Measurements from ENCODE around the gene TBX18.
A peak's percentile ranks its signal among the peaks of the same experiment; 100 is the strongest.

The TBX18 gene

GRCh38 chr6:84739866-84740208, 24.6 kb downstream of the TBX18 start:
- Histone ChIP-seq H3K4ac (ENCODE audit: low read depth, low read length) (no peak overlapping the region), H3K4me1 (ENCODE audit: control insufficient read depth, low read depth, low read length) (no peaks in the 10 kb centered on the region), H2BK5ac (ENCODE audit: low read length) (no peak overlapping the region), H4K5ac (ENCODE audit: low read length) (no peak overlapping the region), H3K79me1 (ENCODE audit: low read length) (no peaks in the 10 kb centered on the region), H3K18ac (ENCODE audit: low read length) (no peak overlapping the region), H3K56ac (ENCODE audit: low read length) (no peak overlapping the region), H3K79me2 (ENCODE audit: control insufficient read depth, insufficient read depth, low read length) (no peaks in the 10 kb centered on the region), H3K9ac (ENCODE audit: low read length) (no peak overlapping the region), H3K27ac (ENCODE audit: low read depth, low read length) (no peak overlapping the region), H3K27me3 (ENCODE audit: insufficient read depth, low read length, poor library complexity) (no peaks in the 10 kb centered on the region), H3K23ac (ENCODE audit: low read length) (no peak overlapping the region), H3K36me3 (ENCODE audit: control insufficient read depth, insufficient read depth, low read length) (no peaks in the 10 kb centered on the region), H2BK120ac (ENCODE audit: low read depth, low read length) (no peak overlapping the region), H2AK5ac (ENCODE audit: low read length) (no peak overlapping the region), H2BK15ac (replicated peaks; ENCODE audit: low read depth) (no peak overlapping the region), H4K8ac (ENCODE audit: low read depth, low read length) (no peak overlapping the region), H3K4me2 (ENCODE audit: low read length) (no peak overlapping the region), H3K4me3 (ENCODE audit: low read length) (no peak overlapping the region)
- WGBS (ENCODE audit: extremely low coverage, insufficient coverage, low lambda C conversion rate), result no CpG with 5 or more reads among the region's 1 CpG
- no peak for DNase-seq

- Histone ChIP-seq H3K4ac (ENCODE audit: low read depth, low read length) (no peak overlapping the region), H2BK5ac (ENCODE audit: low read length) (no peak overlapping the region), H3K23ac (ENCODE audit: low read length) (no peak overlapping the region), H2BK15ac (replicated peaks; ENCODE audit: low read depth) (no peak overlapping the region), H3K18ac (ENCODE audit: low read length) (no peak overlapping the region), H2AK5ac (ENCODE audit: low read length) (no peak overlapping the region), H4K5ac (ENCODE audit: low read length) (no peak overlapping the region), H3K9ac (ENCODE audit: low read length) (no peak overlapping the region), H4K8ac (ENCODE audit: low read depth, low read length) (no peak overlapping the region), H3K79me1 (ENCODE audit: low read length) (no peaks in the 10 kb centered on the region), H3K4me3 (ENCODE audit: low read length) (no peak overlapping the region), H3K36me3 (ENCODE audit: control insufficient read depth, insufficient read depth, low read length) (no peaks in the 10 kb centered on the region), H2BK120ac (ENCODE audit: low read depth, low read length) (no peak overlapping the region), H3K27ac (ENCODE audit: low read depth, low read length) (no peak overlapping the region), H3K4me1 (ENCODE audit: control insufficient read depth, low read depth, low read length) (no peaks in the 10 kb centered on the region), H3K56ac (ENCODE audit: low read length) (no peak overlapping the region), H3K27me3 (ENCODE audit: insufficient read depth, low read length, poor library complexity) (no peaks in the 10 kb centered on the region), H3K4me2 (ENCODE audit: low read length) (no peak overlapping the region), H3K79me2 (ENCODE audit: control insufficient read depth, insufficient read depth, low read length) (no peaks in the 10 kb centered on the region)
- no peak for DNase-seq
- no CpG with 5 or more reads among the region's 2 CpGs for WGBS (ENCODE audit: extremely low coverage, insufficient coverage, low lambda C conversion rate)
These were observed 25.2 kb downstream of the TBX18 start for GRCh38 chr6:84738996-84739865.

- Histone ChIP-seq H3K4me2 (ENCODE audit: low read length) (no peak overlapping the region), H2BK120ac (ENCODE audit: low read depth, low read length) (no peak overlapping the region), H3K23ac (ENCODE audit: low read length) (no peak overlapping the region), H3K18ac (ENCODE audit: low read length) (no peak overlapping the region), H2AK5ac (ENCODE audit: low read length) (no peak overlapping the region), H3K27ac (ENCODE audit: low read depth, low read length) (no peak overlapping the region), H4K8ac (ENCODE audit: low read depth, low read length) (no peak overlapping the region), H3K27me3 (ENCODE audit: insufficient read depth, low read length, poor library complexity) (no peaks in the 10 kb centered on the region), H3K4me3 (ENCODE audit: low read length) (no peak overlapping the region), H3K56ac (ENCODE audit: low read length) (no peak overlapping the region), H4K5ac (ENCODE audit: low read length) (no peak overlapping the region), H2BK5ac (ENCODE audit: low read length) (no peak overlapping the region), H3K4ac (ENCODE audit: low read depth, low read length) (no peak overlapping the region), H3K79me2 (ENCODE audit: control insufficient read depth, insufficient read depth, low read length) (no peaks in the 10 kb centered on the region), H2BK15ac (replicated peaks; ENCODE audit: low read depth) (no peak overlapping the region), H3K9ac (ENCODE audit: low read length) (no peak overlapping the region), H3K4me1 (ENCODE audit: control insufficient read depth, low read depth, low read length) (peaks cover 2% of the 10 kb centered on the region), H3K79me1 (ENCODE audit: low read length) (no peaks in the 10 kb centered on the region), H3K36me3 (ENCODE audit: control insufficient read depth, insufficient read depth, low read length) (no peaks in the 10 kb centered on the region)
- WGBS (ENCODE audit: extremely low coverage, insufficient coverage, low lambda C conversion rate), result no CpG with 5 or more reads among the region's 2 CpGs
- peak; percentile 37 for DNase-seq
These were observed 30.5 kb downstream of the TBX18 start for GRCh38 chr6:84733889-84734288.

GRCh38 chr6:84731901-84732300, 32.5 kb downstream of the TBX18 start:
- Histone ChIP-seq H2BK5ac (ENCODE audit: low read length) (no peak overlapping the region), H2AK5ac (ENCODE audit: low read length) (no peak overlapping the region), H3K27ac (ENCODE audit: low read depth, low read length) (no peak overlapping the region), H3K36me3 (ENCODE audit: control insufficient read depth, insufficient read depth, low read length) (no peaks in the 10 kb centered on the region), H3K27me3 (ENCODE audit: insufficient read depth, low read length, poor library complexity) (no peaks in the 10 kb centered on the region), H3K9ac (ENCODE audit: low read length) (no peak overlapping the region), H2BK15ac (replicated peaks; ENCODE audit: low read depth) (no peak overlapping the region), H3K4me2 (ENCODE audit: low read length) (no peak overlapping the region), H4K8ac (ENCODE audit: low read depth, low read length) (no peak overlapping the region), H4K5ac (ENCODE audit: low read length) (no peak overlapping the region), H2BK120ac (ENCODE audit: low read depth, low read length) (no peak overlapping the region), H3K23ac (ENCODE audit: low read length) (no peak overlapping the region), H3K56ac (ENCODE audit: low read length) (no peak overlapping the region), H3K79me2 (ENCODE audit: control insufficient read depth, insufficient read depth, low read length) (no peaks in the 10 kb centered on the region), H3K4me3 (ENCODE audit: low read length) (no peak overlapping the region), H3K18ac (ENCODE audit: low read length) (no peak overlapping the region), H3K4ac (ENCODE audit: low read depth, low read length) (no peak overlapping the region), H3K4me1 (ENCODE audit: control insufficient read depth, low read depth, low read length) (peaks cover 2% of the 10 kb centered on the region), H3K79me1 (ENCODE audit: low read length) (no peaks in the 10 kb centered on the region)
- no peak for DNase-seq

- Histone ChIP-seq H4K8ac (ENCODE audit: low read depth, low read length) (no peak overlapping the region), H3K23ac (ENCODE audit: low read length) (no peak overlapping the region), H3K4me2 (ENCODE audit: low read length) (no peak overlapping the region), H3K4me1 (ENCODE audit: control insufficient read depth, low read depth, low read length) (peaks cover 2% of the 10 kb centered on the region), H3K27me3 (ENCODE audit: insufficient read depth, low read length, poor library complexity) (no peaks in the 10 kb centered on the region), H3K36me3 (ENCODE audit: control insufficient read depth, insufficient read depth, low read length) (no peaks in the 10 kb centered on the region), H3K79me1 (ENCODE audit: low read length) (no peaks in the 10 kb centered on the region), H2BK120ac (ENCODE audit: low read depth, low read length) (no peak overlapping the region), H3K18ac (ENCODE audit: low read length) (no peak overlapping the region), H3K79me2 (ENCODE audit: control insufficient read depth, insufficient read depth, low read length) (no peaks in the 10 kb centered on the region), H2BK15ac (replicated peaks; ENCODE audit: low read depth) (no peak overlapping the region), H4K5ac (ENCODE audit: low read length) (no peak overlapping the region), H3K27ac (ENCODE audit: low read depth, low read length) (no peak overlapping the region), H3K9ac (ENCODE audit: low read length) (no peak overlapping the region), H3K4me3 (ENCODE audit: low read length) (no peak overlapping the region), H3K56ac (ENCODE audit: low read length) (no peak overlapping the region), H2AK5ac (ENCODE audit: low read length) (no peak overlapping the region), H2BK5ac (ENCODE audit: low read length) (no peak overlapping the region), H3K4ac (ENCODE audit: low read depth, low read length) (no peak overlapping the region)
- DNase-seq, result no peak
- no CpG with 5 or more reads among the region's 3 CpGs for WGBS (ENCODE audit: extremely low coverage, insufficient coverage, low lambda C conversion rate)
These were observed 33.0 kb downstream of the TBX18 start for GRCh38 chr6:84731401-84731800.

GRCh38 chr6:84728602-84729001, 35.8 kb downstream of the TBX18 start:
- Histone ChIP-seq H3K79me2 (ENCODE audit: control insufficient read depth, insufficient read depth, low read length) (no peaks in the 10 kb centered on the region), H3K18ac (ENCODE audit: low read length) (no peak overlapping the region), H3K23ac (ENCODE audit: low read length) (no peak overlapping the region), H2BK120ac (ENCODE audit: low read depth, low read length) (no peak overlapping the region), H4K5ac (ENCODE audit: low read length) (no peak overlapping the region), H2BK15ac (replicated peaks; ENCODE audit: low read depth) (no peak overlapping the region), H3K27me3 (ENCODE audit: insufficient read depth, low read length, poor library complexity) (no peaks in the 10 kb centered on the region), H3K4me3 (ENCODE audit: low read length) (no peak overlapping the region), H3K56ac (ENCODE audit: low read length) (no peak overlapping the region), H3K36me3 (ENCODE audit: control insufficient read depth, insufficient read depth, low read length) (no peaks in the 10 kb centered on the region), H2BK5ac (ENCODE audit: low read length) (no peak overlapping the region), H3K4ac (ENCODE audit: low read depth, low read length) (no peak overlapping the region), H3K27ac (ENCODE audit: low read depth, low read length) (no peak overlapping the region), H3K4me1 (ENCODE audit: control insufficient read depth, low read depth, low read length) (no peaks in the 10 kb centered on the region), H3K4me2 (ENCODE audit: low read length) (no peak overlapping the region), H4K8ac (ENCODE audit: low read depth, low read length) (no peak overlapping the region), H2AK5ac (ENCODE audit: low read length) (no peak overlapping the region), H3K79me1 (ENCODE audit: low read length) (no peaks in the 10 kb centered on the region), H3K9ac (ENCODE audit: low read length) (no peak overlapping the region)
- peak; percentile 55 for DNase-seq

Data from mesendoderm (in vitro differentiated cells).